Transverse colon (tissue), 3 donors: ENCODE data around the gene NANOS1.

ENCODE experiments used
- POLR2A ChIP-seq: fragments of 450-650 bp; IDR thresholded peaks from one replicate; pipeline ENCODE4 v1.6.1; 2016; ENCODE audit warnings: antibody characterized with exemption, mild to moderate bottlenecking, moderate library complexity
- TF ChIP-seq, protein P1 (sequence below), 5 experiments: fragments of 200-600 bp in 3 of 5; fragments of 450-650 bp in 2 of 5; sonication (generic) in 3 of 5; IDR thresholded peaks; 1 replicate in 2 of 5; 2 replicates in 3 of 5; pipeline ENCODE4 v1.5.1; 2016 to 2017; ENCODE audit warnings: antibody characterized with exemption in 5 of 5, inconsistent platforms in 3 of 5, mild to moderate bottlenecking in 2 of 5, moderate library complexity in 1 of 5

DNA sequence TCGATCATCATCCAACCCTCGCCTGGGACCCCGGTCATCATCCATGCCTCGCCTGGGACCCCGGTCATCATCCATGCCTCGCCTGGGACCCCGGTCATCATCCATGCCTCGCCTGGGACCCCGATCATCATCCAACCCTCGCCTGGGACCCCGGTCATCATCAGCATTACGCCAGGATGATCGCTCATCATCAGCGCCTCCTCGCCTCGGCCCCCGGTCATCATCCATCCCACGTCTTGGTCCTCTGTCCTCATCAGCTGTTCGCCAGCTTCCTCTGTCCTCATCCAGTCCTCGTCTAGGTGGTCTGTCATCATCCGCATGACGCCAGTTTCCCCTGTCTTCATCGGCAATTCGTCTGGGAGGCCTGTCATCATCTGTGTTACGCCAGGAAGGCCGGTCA, 12.7 kb downstream of the NANOS1 start:
- TF ChIP-seq, protein P1, sequence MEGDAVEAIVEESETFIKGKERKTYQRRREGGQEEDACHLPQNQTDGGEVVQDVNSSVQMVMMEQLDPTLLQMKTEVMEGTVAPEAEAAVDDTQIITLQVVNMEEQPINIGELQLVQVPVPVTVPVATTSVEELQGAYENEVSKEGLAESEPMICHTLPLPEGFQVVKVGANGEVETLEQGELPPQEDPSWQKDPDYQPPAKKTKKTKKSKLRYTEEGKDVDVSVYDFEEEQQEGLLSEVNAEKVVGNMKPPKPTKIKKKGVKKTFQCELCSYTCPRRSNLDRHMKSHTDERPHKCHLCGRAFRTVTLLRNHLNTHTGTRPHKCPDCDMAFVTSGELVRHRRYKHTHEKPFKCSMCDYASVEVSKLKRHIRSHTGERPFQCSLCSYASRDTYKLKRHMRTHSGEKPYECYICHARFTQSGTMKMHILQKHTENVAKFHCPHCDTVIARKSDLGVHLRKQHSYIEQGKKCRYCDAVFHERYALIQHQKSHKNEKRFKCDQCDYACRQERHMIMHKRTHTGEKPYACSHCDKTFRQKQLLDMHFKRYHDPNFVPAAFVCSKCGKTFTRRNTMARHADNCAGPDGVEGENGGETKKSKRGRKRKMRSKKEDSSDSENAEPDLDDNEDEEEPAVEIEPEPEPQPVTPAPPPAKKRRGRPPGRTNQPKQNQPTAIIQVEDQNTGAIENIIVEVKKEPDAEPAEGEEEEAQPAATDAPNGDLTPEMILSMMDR (IDR thresholded peaks at IDR 0.05): no peak
- no peak for TF ChIP-seq POLR2A
